Peyer's patch (tissue), 4 donors: Measurements from ENCODE around the gene LRRC37A2.
"Not testable (repeated sequence)": the region's sequence is repeated elsewhere in the genome, so short reads cannot be mapped to it uniquely, and the experiment has no call there.

Experiments used
- CTCF ChIP-seq, 6 experiments: fragments of 450-650 bp in 4 of 6; fragments of 200-600 bp in 2 of 6; sonication (generic) in 1 of 6; IDR thresholded peaks; one replicate each; pipeline ENCODE4 v1.5.1; 2017 to 2019; ENCODE audit warnings: antibody characterized with exemption in 6 of 6, mild to moderate bottlenecking in 3 of 6, moderate library complexity in 1 of 6
- POLR2A ChIP-seq, 2 donors: fragments of 450-650 bp; IDR thresholded peaks; one replicate each; pipeline ENCODE4 v1.5.1; 2017; ENCODE audit warnings: antibody characterized with exemption in 2 of 2, mild to moderate bottlenecking in 2 of 2, moderate library complexity in 2 of 2

GRCh38 chr17:46534716-46535115 is 22.4 kb downstream of the LRRC37A2 start:
- not testable (repeated sequence) for TF ChIP-seq CTCF, POLR2A (IDR thresholded peaks at IDR 0.05)
